CD14-positive monocyte (primary cell): Measurements from ENCODE around the gene MC3R. TPM values are rescaled to one million over a fixed set of nuclear protein-coding genes. Genes with fewer than 3 reads are reported as not detected.

Experiments
- DNase-seq, 3 donors: peaks; one replicate each; pipeline ENCODE4 v3.0.0-alpha.2; 2011 to 2022
- H2AFZ ChIP-seq: 2 replicates; pipeline ENCODE4 v1.6.0; 2012; ENCODE audit warnings: mild to moderate bottlenecking, low read depth, low read length, inconsistent platforms; ENCODE audit not compliant: insufficient read depth, poor library complexity, severe bottlenecking
- H3K27ac ChIP-seq, 2 donors: 1 replicate in 1 of 2; 2 replicates in 1 of 2; pipeline ENCODE4 v1.5.1; 2012 to 2013; ENCODE audit warnings: low read length in 2 of 2, control low read depth in 1 of 2, inconsistent platforms in 1 of 2, low read depth in 1 of 2, mild to moderate bottlenecking in 1 of 2
- H3K27me3 ChIP-seq, 2 donors: one replicate each; pipeline versions ENCODE4 v1.6.0 to v1.6.1; 2011 to 2013; ENCODE audit warnings: low read length in 2 of 2; ENCODE audit not compliant: control insufficient read depth in 2 of 2, insufficient read depth in 2 of 2
- H3K36me3 ChIP-seq, 2 donors: replicated peaks in 1 of 2; 1 replicate in 1 of 2; 2 replicates in 1 of 2; pipeline versions ENCODE4 v1.5.1 to v1.6.1; 2012 to 2013; ENCODE audit warnings: low read length in 2 of 2, control low read depth in 1 of 2, inconsistent platforms in 1 of 2, mild to moderate bottlenecking in 1 of 2; ENCODE audit not compliant: insufficient read depth in 2 of 2, control insufficient read depth in 1 of 2
- H3K4me1 ChIP-seq, 2 donors: 1 replicate in 1 of 2; 2 replicates in 1 of 2; pipeline versions ENCODE4 v1.5.1 to v1.6.1; 2012 to 2013; ENCODE audit warnings: low read length in 2 of 2, control low read depth in 1 of 2, inconsistent platforms in 1 of 2, mild to moderate bottlenecking in 1 of 2, moderate library complexity in 1 of 2; ENCODE audit not compliant: insufficient read depth in 2 of 2, control insufficient read depth in 1 of 2
- H3K4me2 ChIP-seq: replicated peaks from 2 replicates; pipeline ENCODE3; 2012; ENCODE audit warnings: low read length, moderate library complexity, mild to moderate bottlenecking; ENCODE audit not compliant: poor library complexity, severe bottlenecking; ENCODE audit errors: extremely low read depth
- H3K4me3 ChIP-seq, 3 experiments: fragments of 200-600 bp in 1 of 3; sonication (generic) in 1 of 3; replicated peaks in 1 of 3; 1 replicate in 2 of 3; 2 replicates in 1 of 3; pipeline ENCODE4 v1.5.1; 2011 to 2013; ENCODE audit warnings: low read length in 3 of 3, mild to moderate bottlenecking in 3 of 3, control low read depth in 2 of 3, low read depth in 2 of 3, inconsistent platforms in 1 of 3, moderate library complexity in 1 of 3
- H3K79me2 ChIP-seq: 2 replicates; pipeline ENCODE4 v1.6.0; 2012; ENCODE audit warnings: mild to moderate bottlenecking, control low read depth, inconsistent platforms, low read length, moderate library complexity; ENCODE audit not compliant: insufficient read depth
- H3K9ac ChIP-seq: 2 replicates; pipeline ENCODE4 v1.6.0; 2017; ENCODE audit warnings: low read length, mild to moderate bottlenecking; ENCODE audit not compliant: insufficient read depth, poor library complexity, severe bottlenecking
- H3K9me3 ChIP-seq, 2 donors: replicated peaks in 1 of 2; 1 replicate in 1 of 2; 2 replicates in 1 of 2; pipeline versions ENCODE4 v1.5.1 to v1.6.1; 2012 to 2013; ENCODE audit warnings: low read length in 2 of 2, control low read depth in 1 of 2; ENCODE audit not compliant: control insufficient read depth in 1 of 2, insufficient read depth in 1 of 2
- H4K20me1 ChIP-seq: 2 replicates; pipeline ENCODE4 v1.6.0; 2012; ENCODE audit warnings: mild to moderate bottlenecking, low read length, control low read depth, moderate library complexity; ENCODE audit not compliant: insufficient read depth
- H3K27ac Mint-ChIP-seq, 7 donors: one replicate each; pipeline ENCODE4 v1.8.0; 2020; ENCODE audit warnings: mild to moderate bottlenecking in 7 of 7, mixed read lengths in 7 of 7, moderate library complexity in 6 of 7, inconsistent platforms in 2 of 7
- H3K27me3 Mint-ChIP-seq, 3 donors: one replicate each; pipeline ENCODE4 v1.8.0; 2021 to 2022; ENCODE audit warnings: low read depth in 3 of 3, mild to moderate bottlenecking in 3 of 3, mixed read lengths in 3 of 3, moderate library complexity in 3 of 3, inconsistent platforms in 1 of 3
- H3K36me3 Mint-ChIP-seq, 2 donors: one replicate each; pipeline ENCODE4 v1.8.0; 2020; ENCODE audit warnings: mixed read lengths in 2 of 2, inconsistent platforms in 1 of 2, mild to moderate bottlenecking in 1 of 2
- H3K4me1 Mint-ChIP-seq: one replicate; pipeline ENCODE4 v1.8.0; 2020; ENCODE audit warnings: mild to moderate bottlenecking, mixed read lengths
- H3K4me3 Mint-ChIP-seq, 2 donors: one replicate each; pipeline ENCODE4 v1.8.0; 2020; ENCODE audit warnings: mild to moderate bottlenecking in 2 of 2, mixed read lengths in 2 of 2, moderate library complexity in 1 of 2
- H3K9me3 Mint-ChIP-seq, 7 donors: one replicate each; pipeline ENCODE4 v1.8.0; 2020 to 2022; ENCODE audit warnings: mixed read lengths in 7 of 7, mild to moderate bottlenecking in 6 of 7, moderate library complexity in 6 of 7, inconsistent platforms in 2 of 7
- CTCF ChIP-seq: fragments of 200-600 bp; IDR thresholded peaks from one replicate; pipeline ENCODE4 v1.8.0; 2022; ENCODE audit warnings: antibody characterized with exemption, mild to moderate bottlenecking
- WGBS: methylation state at CpG from one replicate; pipeline ENCODE4 v1.1.5; 2013; ENCODE audit warnings: missing lambda C conversion rate; ENCODE audit not compliant: insufficient coverage; 5-methylcytosine and 5-hydroxymethylcytosine counted together
- intact Hi-C, 2 donors: fragments of 100-400 bp; cut with micrococcal nuclease; formaldehyde crosslinking; loops; one replicate each; pipeline versions ENCODE4 v1.15.0 to v1.15.1; 2023
- polyA plus RNA-seq, 3 donors: library from polyadenylated mRNA; depleted of rRNA in 1 of 3; unstranded in 2 of 3; stranded (reverse) in 1 of 3; fragments of 300-500 nt in 2 of 3; fragments of >200 nt in 1 of 3; fragmentation: Illumina TruSeq in 2 of 3; gene quantifications; 1 replicate in 2 of 3; 2 replicates in 1 of 3; pipeline ENCODE4 v1.2.3, GENCODE V29; 2012 to 2021
- small RNA-seq: library from RNA; depleted of rRNA; stranded (forward); fragments of <200 nt; gene quantifications from one replicate; pipeline ENCODE3, GENCODE V24; 2012; ENCODE audit warnings: low read depth; ENCODE audit not compliant: insufficient read length

Gene MC3R
- polyA plus RNA-seq, 3 donors, result not detected

DNA sequence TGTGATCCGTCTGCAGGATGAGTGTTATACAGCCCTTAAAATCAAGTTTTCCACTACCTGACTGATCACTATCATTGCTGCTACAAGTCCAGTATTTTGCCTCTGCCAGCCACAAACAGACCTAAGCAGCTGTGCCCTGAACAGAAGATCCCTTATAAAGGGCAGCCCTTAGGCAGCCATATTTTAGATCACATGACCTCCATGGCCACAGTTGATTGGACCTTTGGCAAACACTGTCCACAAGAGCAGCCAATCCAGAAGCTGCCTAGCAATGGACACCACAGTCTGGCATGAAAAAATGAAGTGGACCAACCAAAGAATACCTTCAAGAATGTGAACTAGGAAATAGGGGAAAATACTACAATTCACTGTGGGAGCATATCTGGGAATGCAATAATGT is 50.8 kb downstream of the MC3R start:
- H3K36me3 Mint-ChIP-seq, result no peaks in the 10 kb centered on the region

More for the DNA sequence above, 50.8 kb downstream of the MC3R start:
- Histone ChIP-seq H3K4me1 (no peaks in the 10 kb centered on the region), H3K27ac (no peak overlapping the region), H3K36me3 (no peaks in the 10 kb centered on the region), H3K79me2 (no peaks in the 10 kb centered on the region), H3K9me3 (no peaks in the 10 kb centered on the region), H3K9ac (no peak overlapping the region), H4K20me1 (no peaks in the 10 kb centered on the region), H2AFZ (no peak overlapping the region), H3K4me2 (no peak overlapping the region), H3K27me3 (no peaks in the 10 kb centered on the region), H3K4me3 (no peak overlapping the region)
- intact Hi-C loops, result no loop called here
- no peaks in the 10 kb centered on the region for H3K4me1 Mint-ChIP-seq
- no peak for DNase-seq
- H3K4me3 Mint-ChIP-seq, result no peak overlapping the region
- 100% methylated on average over 1 of the region's 1 CpG for WGBS
- H3K27me3 Mint-ChIP-seq, result peaks cover 2 to 4% (median 3%) of the 10 kb centered on the region in 3 donors
- H3K9me3 Mint-ChIP-seq, result peaks cover 0 to 3% (median 0%) of the 10 kb centered on the region in 7 donors
- TF ChIP-seq CTCF, result no peak
- H3K27ac Mint-ChIP-seq, result no peak overlapping the region

Small RNAs within 50 kb of the gene (small RNA-seq; reads per million reads assigned to genes)
- not detected for gene RNA5SP487

Other genes starting within 250 kb of the MC3R start
- gene CBLN4, start 243.2 kb upstream of the MC3R start, polyA plus RNA-seq, result not detected
- 10 to 100 TPM; 15.2 to 41.3 (median 34.5) TPM for gene FAM210B, start 110.2 kb downstream of the MC3R start, polyA plus RNA-seq
- 1 to 10 TPM; 1.4 to 1.7 (median 1.5) TPM for gene AURKA, start 143.5 kb downstream of the MC3R start, polyA plus RNA-seq
- gene CSTF1, start 143.9 kb downstream of the MC3R start, polyA plus RNA-seq, result 10 to 100 TPM in 2 of 3 donors, 1 to 10 TPM in 1; 7.7 to 15.7 (median 10.7) TPM
- 1 to 10 TPM; 1.9 to 7.4 (median 6.1) TPM for gene CASS4, start 163.5 kb downstream of the MC3R start, polyA plus RNA-seq
- gene RTF2, start 219.9 kb downstream of the MC3R start, polyA plus RNA-seq, result 100 to 1,000 TPM in 2 of 3 donors, 10 to 100 TPM in 1; 74.3 to 163 (median 148) TPM